SHP77 treated with DMSO at 0.1 percent for 48 hours (cell line): ENCODE measurements around the gene MED28.
A peak's percentile ranks its signal among the peaks of the same experiment; 100 is the strongest.
"Not testable (repeated sequence)": the region's sequence is repeated elsewhere in the genome, so short reads cannot be mapped to it uniquely, and the experiment has no call there.

Source experiments
- DNase-seq: peaks from one replicate; lab custom pipeline; 2025; lab: John Stamatoyannopoulos, UW

MED28 gene

DNA sequence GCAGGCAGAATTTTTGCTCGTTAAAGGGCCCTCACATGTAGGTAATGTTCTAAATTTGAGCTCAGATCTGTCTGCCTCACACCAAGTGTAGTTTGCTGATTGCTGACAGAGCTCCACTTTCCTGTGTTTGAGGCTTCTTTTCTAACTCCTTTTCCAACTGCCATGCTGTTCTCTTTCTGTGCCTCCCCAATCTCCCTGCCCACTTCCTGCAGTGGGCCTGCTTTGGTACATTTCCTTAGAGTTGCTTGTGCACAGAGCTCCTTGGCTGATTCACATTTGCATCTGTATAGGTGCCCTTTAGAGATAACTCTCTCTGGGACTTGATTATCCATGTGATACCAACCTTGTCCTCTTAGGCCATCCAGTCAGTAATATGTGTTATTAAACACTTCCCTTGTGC lies 4.5 kb downstream of the MED28 start:
- no peak for DNase-seq

DNA sequence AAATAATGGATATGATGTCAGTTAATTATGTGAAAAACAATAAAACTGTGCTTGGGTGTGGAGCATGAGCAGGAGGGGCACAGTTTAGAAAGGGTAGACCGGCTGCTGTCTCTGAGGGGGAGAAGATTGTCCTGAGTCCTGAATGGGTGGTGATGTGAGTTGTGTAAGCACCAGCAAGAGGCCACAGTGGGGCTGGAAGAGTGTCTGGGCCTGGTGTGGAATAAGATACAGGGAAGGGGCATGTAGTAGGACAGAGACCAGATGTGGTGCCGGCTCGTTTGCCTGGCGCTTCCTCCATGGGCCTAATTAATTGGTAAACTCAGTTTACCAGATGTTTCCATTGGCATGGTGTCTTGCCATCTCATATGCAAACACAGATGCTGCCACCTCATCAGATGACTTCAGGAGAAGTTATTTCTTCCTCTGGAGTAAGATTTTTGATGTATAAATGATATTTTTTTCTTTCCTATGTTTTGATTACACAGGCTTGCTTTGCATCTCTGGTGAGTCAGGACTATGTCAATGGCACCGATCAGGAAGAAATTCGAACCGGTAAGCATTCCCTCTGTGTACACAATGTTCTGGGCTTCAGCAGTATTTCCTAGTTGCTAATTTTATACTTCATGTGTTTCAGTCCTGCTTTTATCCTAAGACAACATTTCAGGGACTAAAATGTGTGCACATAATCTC lies 5.1 kb downstream of the MED28 start:
- DNase-seq: no peak

DNA sequence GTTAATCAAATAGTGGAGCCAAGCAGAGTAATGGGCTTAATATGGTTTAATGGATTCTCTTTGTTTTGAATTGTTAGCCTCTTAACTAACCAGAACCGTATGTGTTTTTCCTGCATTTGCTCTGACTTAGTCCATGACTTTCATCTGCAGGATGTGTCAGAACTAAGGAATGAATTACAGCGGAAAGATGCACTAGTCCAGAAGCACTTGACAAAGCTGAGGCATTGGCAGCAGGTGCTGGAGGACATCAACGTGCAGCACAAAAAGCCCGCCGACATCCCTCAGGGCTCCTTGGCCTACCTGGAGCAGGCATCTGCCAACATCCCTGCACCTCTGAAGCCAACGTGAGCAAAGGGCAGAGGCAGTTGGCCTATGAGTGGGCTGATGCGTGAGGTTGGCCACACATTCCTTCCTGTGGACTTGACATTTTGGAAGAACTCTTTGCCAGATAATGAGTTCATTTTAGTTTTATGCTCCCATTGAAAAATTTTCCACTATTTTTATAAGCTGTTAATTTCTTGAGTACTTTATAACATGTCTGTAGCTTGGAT lies 9.1 kb downstream of the MED28 start:
- DNase-seq: no peak

DNA sequence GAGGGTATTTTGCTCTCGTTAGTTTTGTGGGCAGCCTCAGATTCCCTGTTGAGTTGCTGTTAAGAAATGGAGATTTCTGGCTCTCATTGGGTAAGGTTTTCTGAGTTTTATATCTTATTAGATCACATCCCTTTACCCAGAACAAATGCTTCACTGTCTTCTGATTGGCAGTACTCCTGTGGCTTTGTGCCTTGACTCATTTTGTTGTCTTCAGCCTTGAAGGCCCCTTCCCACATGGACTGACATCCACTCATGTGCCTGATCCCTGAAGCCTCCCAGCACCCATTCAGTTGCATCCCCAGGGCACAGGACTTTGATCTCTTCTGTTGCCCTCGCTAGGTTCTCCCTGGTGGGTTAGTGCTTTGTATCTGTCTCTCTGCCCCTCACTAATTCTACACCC lies 10.4 kb downstream of the MED28 start:
- no peak for DNase-seq

DNA sequence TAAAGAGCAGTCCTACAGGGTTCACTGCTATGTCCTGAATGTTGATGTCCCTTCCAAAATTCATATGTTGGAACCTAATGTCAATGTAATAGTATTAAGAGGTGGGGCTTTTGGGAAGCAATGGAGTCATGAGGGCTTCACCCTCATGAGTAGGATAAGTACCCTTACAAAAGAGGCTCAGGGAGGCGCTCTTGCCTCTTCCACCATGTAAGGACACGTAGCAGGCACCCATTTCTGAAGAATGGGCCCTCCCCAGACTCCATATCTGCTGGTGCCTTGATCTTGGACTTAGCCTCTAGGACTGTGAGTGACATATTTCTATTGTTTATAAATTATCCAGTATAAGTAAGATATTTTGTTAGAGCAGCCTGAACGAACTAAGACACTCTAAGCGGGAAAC lies 15.8 kb downstream of the MED28 start:
- no peak for DNase-seq

DNA sequence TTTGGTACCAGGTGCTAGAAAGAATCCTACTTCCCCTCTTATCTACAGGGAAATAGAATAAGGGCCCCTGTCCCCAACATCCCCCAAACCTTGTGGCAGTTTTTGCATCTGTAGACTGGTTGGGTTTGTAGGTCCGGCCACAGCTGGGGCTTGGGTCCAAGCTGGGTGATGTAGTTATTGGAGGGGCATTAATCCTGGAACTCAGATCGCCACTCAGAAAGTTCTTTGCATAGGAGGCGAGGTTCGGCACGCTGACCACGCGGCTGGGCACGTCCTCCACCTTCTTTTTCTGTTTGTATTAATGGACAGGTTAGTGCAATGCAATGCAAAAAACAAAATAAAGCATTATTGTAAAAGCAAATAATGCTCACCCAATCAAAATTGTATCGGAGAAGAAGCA lies 19.2 kb downstream of the MED28 start:
- DNase-seq: no peak

DNA sequence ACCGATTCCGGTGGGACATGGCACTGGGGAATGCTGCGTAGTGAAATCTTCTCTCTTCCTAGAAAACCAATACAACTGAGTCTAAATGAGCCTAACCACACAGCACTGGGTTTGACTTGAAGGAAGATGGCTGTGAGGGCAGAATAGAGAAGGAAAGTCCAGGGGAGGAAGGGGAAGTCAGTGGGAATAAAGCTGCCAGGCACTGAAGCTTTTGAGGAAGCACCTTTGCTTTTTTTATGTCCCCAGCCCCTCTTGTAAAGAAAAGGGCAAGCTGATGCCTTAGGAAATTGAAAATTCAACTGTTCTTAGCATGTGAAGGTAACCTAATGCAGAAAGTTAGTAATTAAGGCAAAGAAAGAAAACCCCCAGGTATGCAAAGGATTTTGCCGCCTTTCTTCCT lies 20.6 kb downstream of the MED28 start:
- no peak for DNase-seq

DNA sequence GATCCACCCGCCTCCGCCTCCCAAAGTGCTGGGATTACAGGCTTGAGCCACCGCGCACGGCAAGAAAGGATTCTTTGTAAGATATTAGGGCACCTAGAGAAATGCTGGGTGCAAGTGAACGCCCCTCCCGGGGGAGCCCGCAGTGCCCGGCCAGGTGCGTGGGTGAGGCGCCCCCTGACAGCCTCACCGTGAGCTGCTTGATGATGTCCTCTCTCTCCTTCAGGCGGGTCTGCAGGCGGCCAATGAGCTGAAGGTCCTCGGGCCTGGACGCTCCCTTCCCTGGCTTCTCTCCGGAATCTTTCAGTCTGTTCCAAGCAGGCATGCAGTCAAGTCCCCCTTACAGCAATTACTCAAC lies 21.9 kb downstream of the MED28 start:
- no peak for DNase-seq

DNA sequence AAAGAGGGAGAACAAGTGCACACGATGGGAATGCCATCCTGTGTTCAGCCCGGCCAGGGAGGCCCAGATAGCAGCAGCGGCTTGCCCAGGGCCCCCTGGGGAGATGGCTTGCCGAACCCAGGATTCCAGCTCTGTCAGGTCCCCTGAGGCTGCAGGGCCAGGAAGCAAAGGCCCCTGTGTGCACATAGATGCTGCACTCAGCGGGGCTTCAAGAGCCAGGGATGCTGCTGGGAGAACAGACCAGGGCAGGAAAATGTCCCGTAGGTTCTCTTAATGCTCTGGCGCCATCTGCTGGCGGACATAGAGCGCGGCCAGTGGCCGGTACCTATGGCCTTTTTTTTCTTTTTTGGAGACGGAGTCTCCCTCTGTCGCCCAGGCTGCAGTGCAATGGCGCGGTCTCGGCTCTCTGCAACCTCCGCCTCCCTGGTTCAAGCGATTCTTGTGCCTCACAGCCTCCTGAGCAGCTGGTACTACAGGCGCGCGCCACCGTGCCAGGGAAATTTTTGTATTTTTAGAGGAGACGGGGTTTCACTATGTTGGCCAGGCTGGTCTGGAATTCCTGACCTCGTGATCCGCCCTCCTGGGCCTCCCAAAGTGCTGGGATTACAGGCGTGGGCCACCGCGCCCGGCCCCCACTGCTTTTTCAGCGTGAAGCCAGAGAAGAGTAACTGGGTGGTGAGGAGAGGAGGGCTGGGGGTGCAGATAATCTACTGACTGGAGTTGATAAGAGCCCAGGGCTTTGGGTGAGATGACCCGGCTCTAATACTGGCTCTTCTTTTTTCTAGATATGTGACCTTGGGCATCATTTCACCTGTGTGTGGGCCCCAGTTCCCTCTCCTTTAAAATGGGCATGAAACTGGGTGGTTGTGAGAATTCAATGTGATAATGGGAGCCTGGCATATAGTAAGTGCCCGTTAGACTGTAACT lies 22.5 kb downstream of the MED28 start:
- peak; percentile 0 for DNase-seq

DNA sequence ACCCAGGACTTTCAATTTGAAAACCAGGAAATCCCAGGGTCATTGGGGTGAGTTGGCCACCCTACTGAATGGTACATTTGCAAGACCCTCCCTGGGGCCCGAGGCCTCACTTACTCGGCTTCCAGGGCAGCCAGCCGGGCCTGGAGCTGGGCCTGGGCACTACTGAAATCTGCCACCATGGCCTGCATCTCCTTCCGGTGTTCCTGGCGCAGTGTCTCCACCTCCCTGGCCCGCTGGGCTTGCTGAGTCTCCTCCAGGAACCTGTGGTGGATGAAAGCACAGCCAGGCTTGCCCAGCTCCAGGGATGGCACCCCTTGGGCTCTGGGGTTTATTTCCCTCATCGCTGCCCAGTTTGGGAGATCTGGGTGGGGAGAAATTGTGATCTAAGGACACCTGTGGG lies 24.7 kb downstream of the MED28 start:
- DNase-seq: no peak

DNA sequence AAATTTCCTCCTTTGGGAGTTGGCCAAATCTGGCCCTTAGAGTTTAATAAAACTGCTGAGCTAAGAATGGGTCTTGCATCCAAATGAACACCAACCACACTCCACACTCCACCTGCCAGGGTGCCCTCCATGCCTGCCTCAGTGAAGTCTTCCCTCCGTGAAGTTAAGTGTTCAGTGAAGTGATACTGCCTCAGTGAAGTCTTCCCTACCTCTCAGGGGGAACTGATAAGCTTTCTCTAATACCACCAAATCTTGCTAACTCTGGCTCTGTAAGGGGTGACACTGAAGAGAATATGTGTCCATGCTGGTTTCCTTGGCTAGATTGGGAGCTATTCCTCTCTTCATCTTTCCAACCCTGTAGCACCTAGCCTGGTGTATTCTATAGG lies 27.9 kb downstream of the MED28 start:
- no peak for DNase-seq

DNA sequence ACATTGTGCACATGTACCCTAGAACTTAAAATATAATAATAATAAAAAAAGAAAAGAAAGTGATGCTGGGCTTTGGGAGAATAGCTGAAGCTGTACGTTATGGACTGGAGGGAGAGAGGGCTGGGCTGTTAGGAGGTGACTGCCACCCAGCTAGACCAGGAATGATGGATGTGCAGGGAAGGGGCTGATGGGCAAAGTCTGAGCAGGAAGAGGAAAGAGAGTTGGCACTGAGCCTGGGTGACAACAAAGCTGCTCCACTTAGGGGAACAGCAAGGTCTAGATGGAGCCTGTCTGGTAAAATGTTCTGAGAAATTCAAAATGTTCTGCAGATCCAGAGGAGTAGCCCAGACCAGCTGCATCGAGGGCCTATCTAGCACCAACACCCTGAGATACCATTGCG lies 32.3 kb downstream of the MED28 start:
- DNase-seq: no peak

DNA sequence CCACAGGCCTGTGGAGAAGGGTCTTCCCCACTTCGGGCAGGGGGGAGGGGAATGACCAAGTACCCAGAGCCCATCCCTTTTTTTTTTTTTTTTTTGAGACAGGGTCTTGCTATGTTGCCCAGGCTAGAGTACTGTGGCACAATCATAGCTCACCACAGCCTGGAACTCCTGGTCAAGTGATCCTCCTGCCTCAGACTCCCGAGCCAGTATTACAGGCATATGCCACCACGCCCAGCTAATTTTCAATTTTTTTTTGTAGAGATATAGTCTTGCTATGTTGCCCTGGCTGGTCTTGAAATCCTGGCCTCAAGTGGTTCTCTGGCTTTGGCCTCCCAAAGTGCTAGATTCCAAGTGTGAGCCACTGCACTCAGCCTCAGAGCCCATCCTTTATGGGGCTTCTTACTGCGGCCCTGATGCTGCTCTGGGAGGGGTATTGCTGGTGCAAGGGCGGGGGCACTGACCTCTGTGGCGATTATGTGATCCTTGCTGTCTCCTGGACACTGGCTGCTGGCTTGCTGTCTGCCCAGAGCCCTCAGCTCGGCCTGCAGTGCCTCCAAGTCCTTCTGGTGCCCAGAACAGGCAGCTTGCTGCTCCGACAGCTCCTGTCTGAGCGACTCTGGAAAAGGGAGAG lies 32.9 kb downstream of the MED28 start:
- no peak for DNase-seq

DNA sequence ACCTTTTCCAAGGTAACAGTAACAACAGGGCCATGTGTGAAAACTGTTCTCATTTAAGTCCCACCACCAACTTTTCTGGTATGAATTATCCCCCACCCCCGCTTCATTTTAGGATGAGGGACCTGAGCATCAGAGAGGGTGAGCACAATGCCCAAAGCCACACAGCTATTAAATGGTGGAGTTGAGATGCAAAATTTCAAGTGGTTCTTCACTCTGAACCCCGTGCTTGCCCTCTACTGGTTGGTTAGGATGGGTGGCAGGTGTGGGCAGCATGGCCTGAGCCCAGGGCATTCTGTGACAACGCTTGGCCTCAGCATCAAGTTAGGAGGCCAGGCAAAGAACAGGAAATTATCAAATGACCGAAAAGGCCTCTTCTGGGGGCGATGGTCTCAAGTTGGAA lies 33.5 kb downstream of the MED28 start:
- no peak for DNase-seq

DNA sequence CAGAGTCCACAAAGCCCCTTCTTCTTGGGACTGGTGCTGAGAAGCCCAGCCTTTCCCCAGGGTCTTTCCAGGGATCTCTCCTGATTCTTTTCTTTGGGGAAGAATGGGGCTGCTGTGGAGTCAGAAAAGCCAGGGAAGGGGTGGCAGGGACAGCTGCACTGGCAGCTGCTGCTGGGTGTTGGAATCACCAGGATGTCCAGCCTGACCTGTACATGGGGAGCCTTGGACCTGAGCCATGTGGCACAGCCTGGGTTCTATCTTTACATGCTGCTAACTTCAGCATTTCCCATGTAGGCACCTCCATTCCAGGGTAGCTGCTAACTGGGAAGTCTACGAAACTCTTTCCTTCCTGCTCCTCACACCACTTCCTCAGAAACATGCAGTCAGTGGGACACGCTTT lies 36.0 kb downstream of the MED28 start:
- no peak for DNase-seq

DNA sequence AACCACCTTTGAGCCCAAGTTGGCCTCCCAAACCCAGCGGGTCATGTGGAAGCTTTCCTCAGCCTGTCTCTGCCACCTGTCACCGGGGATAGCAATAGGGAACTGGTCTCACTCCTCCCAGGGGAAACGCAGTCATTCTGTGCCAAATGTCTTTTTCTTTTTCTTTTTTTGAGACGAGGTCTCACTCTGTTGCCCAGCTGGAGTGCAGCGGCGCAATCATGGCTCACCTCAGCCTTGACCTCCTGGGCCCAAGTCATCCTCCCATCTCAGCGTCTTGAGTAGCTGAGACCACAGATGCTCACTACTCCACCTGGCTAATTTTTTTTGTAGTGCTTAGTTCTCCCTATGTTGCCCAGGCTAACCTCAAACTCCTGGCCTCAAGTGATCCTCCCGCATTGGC lies 40.3 kb downstream of the MED28 start:
- no peak for DNase-seq

DNA sequence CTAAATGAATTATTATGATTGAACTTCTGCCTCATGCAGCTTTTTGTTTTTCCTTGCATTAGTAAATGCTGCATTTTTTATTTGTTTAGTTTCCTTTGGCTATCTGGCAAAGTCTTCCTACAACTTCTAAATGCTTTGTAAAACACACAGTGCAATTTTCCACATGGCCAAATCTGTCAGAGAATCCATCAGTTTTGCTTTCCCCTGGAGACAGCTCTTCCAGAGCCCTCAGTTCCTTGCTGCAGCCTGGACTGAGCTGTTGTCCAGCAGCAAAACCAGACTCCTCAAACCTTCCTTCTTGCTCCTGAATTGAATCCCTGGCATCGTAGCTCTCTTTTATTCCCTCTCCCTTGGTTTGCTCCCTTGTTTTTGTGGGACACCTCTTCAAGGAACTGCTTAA lies 42.6 kb downstream of the MED28 start:
- no peak for DNase-seq

DNA sequence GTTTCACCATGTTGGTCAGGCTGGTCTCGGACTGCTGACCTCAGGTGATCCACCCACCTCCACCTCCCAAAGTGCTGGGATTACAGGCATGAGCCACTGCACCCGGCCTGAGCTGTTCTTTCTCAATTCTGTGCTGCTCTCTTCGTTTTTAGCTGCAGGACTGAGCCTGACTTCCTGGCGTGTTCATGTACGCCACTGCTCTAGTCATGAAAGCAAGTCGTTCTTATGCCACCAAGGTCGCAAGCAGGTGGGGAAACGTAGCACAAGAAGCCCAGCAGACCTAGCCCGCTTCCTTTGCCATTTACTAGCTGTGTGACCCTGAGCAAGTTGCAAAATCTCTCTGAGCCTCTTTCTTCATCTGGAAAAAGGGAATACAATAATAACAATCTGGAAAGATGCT lies 43.4 kb downstream of the MED28 start:
- DNase-seq: no peak

DNA sequence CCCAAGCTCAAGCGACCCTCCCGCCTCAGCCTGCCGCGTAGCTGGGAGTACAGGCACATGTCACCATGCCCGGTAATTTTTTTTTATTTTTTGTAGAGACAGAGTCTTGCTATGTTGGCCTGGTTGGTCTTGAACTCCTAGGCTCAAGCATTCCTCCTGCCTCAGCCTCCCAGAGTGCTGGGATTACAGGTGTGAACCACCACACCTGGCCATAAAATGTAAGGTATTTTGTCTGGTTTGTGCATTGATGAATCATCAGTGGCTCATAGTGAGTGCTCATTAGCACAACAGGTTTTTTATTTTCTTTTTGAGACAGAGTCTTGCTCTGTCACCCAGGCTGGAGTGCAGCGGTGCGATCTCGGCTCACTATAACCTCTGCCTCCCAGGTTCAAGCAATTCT lies 44.8 kb downstream of the MED28 start:
- not testable (repeated sequence) for DNase-seq

DNA sequence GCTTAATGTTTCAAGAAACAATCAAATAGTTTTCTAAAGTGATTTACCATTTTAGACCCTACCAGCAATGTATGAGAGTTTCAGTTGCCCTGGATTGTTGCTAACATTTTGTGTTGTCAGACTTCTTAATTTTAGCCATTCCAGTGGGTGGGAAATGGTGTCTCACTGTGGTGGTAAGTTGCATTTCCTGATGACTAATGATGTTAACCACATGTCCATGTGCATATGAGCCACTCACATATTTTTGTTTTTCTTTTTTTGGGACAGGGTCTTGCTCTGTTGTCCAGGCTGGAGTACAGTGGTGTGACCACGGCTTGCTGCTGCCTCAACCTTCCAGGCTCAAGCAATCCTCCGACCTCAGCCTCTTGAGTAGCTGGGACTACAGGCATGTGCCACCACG lies 48.3 kb downstream of the MED28 start:
- no peak for DNase-seq

DNA sequence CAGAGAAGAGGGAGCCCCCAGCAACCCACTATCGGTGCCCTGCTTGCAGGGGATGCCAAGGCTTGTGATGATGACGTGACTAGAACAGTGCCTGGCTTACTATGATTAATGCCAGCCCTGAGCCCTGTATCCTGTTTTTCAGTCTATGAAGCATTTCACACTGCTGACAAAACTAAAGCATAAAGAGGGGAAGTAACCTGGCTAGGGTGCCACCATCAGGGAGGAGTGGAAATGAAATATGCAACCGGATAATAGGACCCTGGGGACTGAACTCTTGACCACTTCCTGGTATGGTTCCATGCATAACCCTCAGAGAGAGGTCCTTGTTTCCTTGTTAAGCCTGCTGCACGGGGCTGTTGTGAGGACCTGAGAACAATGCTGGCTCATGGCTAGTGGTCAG lies 50.3 kb downstream of the MED28 start:
- no peak for DNase-seq

DNA sequence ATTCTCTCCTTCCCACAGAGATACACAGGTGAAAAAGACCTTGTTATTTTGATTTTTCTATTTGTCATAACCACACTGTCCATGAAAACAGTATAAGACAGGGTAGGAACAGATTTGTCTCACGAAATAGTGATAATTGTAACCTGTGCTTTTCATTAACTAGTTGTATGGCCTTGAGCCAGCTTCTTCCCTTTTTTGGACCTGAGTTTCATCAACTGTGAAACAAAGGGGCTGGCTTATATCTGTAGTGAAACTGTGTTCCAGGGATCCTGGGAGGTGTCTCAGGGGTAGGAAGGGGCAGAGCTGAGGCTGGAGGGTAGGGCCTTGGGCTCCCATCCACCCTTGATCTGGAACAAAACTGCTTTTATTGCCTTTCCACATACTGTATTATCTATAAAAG lies 50.9 kb downstream of the MED28 start:
- DNase-seq: no peak

DNA sequence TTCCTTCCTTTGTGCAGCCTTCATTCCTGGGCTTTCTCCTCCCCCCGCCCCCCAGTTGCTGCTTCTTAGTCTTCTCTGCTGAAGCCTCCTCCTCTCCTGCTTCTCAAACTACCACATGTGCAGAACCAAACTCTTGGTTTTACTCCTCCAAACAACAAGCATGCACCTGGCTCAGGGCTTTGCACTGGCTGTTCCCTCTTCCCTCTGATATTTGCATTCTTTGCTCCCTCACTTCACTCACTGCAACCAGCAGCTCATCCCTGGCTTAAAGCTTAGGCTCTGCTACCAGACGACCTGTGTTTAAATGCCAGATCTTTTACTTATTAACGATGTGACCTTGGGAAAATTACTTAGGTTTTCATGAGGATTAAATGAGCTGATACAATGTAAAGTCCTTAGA lies 51.4 kb downstream of the MED28 start:
- no peak for DNase-seq
